Neuronal stem cell (in vitro differentiated cells): Measurements from ENCODE around the gene SLC17A7.

ENCODE experiments used
- DNase-seq: peaks from one replicate; pipeline ENCODE4 v3.0.0-alpha.2; 2013; ENCODE audit warnings: low spot score
- H2AFZ ChIP-seq: one replicate; pipeline ENCODE4 v1.6.1; 2013; ENCODE audit warnings: mild to moderate bottlenecking, low read length, inconsistent platforms
- H2AK5ac ChIP-seq: 2 replicates; pipeline ENCODE4 v1.6.1; 2013; ENCODE audit warnings: low read depth, mild to moderate bottlenecking, inconsistent platforms, low read length, moderate library complexity, mixed read lengths
- H2BK120ac ChIP-seq: 2 replicates; pipeline ENCODE4 v1.6.1; 2013; ENCODE audit warnings: low read depth, mild to moderate bottlenecking, inconsistent platforms, low read length, moderate library complexity, mixed read lengths
- H2BK12ac ChIP-seq: one replicate; pipeline ENCODE4 v1.6.1; 2013; ENCODE audit warnings: low read length, inconsistent platforms
- H2BK15ac ChIP-seq: 2 replicates; pipeline ENCODE4 v1.6.1; 2013; ENCODE audit warnings: mild to moderate bottlenecking, low read length, inconsistent platforms, mixed read lengths
- H2BK5ac ChIP-seq: one replicate; pipeline ENCODE4 v1.6.1; 2013; ENCODE audit warnings: inconsistent platforms, mild to moderate bottlenecking, low read length, moderate library complexity
- H3K14ac ChIP-seq: one replicate; pipeline ENCODE4 v1.6.1; 2013; ENCODE audit warnings: low read length, inconsistent platforms
- H3K18ac ChIP-seq: 2 replicates; pipeline ENCODE4 v1.6.1; 2013; ENCODE audit warnings: low read length, inconsistent platforms
- H3K23ac ChIP-seq: 2 replicates; pipeline ENCODE4 v1.6.1; 2013; ENCODE audit warnings: low read depth, mild to moderate bottlenecking, mixed read lengths, low read length, inconsistent platforms; ENCODE audit not compliant: poor library complexity
- H3K27ac ChIP-seq: replicated peaks from 3 replicates; pipeline ENCODE4 v1.5.1; 2013; ENCODE audit warnings: low read length, inconsistent platforms
- H3K27me3 ChIP-seq, 3 experiments: 2 replicates each; pipeline ENCODE4 v1.6.1; 2013; ENCODE audit warnings: low read length in 3 of 3, mild to moderate bottlenecking in 2 of 3, inconsistent platforms in 1 of 3, low read depth in 1 of 3, mixed read lengths in 1 of 3, moderate library complexity in 1 of 3; ENCODE audit not compliant: control insufficient read depth in 3 of 3, insufficient read depth in 3 of 3
- H3K36me3 ChIP-seq, 2 donors: replicated peaks in 1 of 2; 2 replicates each; pipeline ENCODE4 v1.6.1; 2013; ENCODE audit warnings: low read length in 2 of 2; ENCODE audit not compliant: control insufficient read depth in 2 of 2, insufficient read depth in 2 of 2
- H3K4ac ChIP-seq: 2 replicates; pipeline ENCODE4 v1.6.1; 2013; ENCODE audit warnings: inconsistent platforms, mild to moderate bottlenecking, low read length, moderate library complexity
- H3K4me1 ChIP-seq, 2 donors: 1 replicate in 1 of 2; 2 replicates in 1 of 2; pipeline ENCODE4 v1.6.1; 2013; ENCODE audit warnings: low read length in 2 of 2, low read depth in 1 of 2; ENCODE audit not compliant: control insufficient read depth in 2 of 2, insufficient read depth in 1 of 2
- H3K4me2 ChIP-seq: one replicate; pipeline ENCODE4 v1.6.1; 2013; ENCODE audit warnings: mild to moderate bottlenecking, low read length, inconsistent platforms; ENCODE audit not compliant: insufficient read depth, poor library complexity, severe bottlenecking
- H3K4me3 ChIP-seq, 2 donors: 2 replicates each; pipeline ENCODE4 v1.5.1; 2013; ENCODE audit warnings: low read length in 2 of 2, mild to moderate bottlenecking in 2 of 2, inconsistent platforms in 1 of 2, moderate library complexity in 1 of 2
- H3K79me1 ChIP-seq: one replicate; pipeline ENCODE4 v1.6.1; 2013; ENCODE audit warnings: low read depth, mild to moderate bottlenecking, inconsistent platforms, low read length, moderate library complexity
- H3K9ac ChIP-seq: one replicate; pipeline ENCODE4 v1.6.1; 2013; ENCODE audit warnings: mild to moderate bottlenecking, low read depth, low read length, inconsistent platforms; ENCODE audit not compliant: poor library complexity
- H3K9me3 ChIP-seq, 2 donors: replicated peaks in 1 of 2; 2 replicates each; pipeline versions ENCODE3 to v1.6.1; 2013; ENCODE audit warnings: low read length in 2 of 2, mild to moderate bottlenecking in 2 of 2, inconsistent platforms in 1 of 2, low read depth in 1 of 2, mixed read lengths in 1 of 2, moderate library complexity in 1 of 2; ENCODE audit not compliant: control insufficient read depth in 2 of 2, insufficient read depth in 1 of 2
- H4K8ac ChIP-seq: one replicate; pipeline ENCODE4 v1.6.1; 2013; ENCODE audit warnings: low read depth, mild to moderate bottlenecking, inconsistent platforms, low read length, moderate library complexity
- H4K91ac ChIP-seq: one replicate; pipeline ENCODE4 v1.6.1; 2013; ENCODE audit warnings: low read length, low read depth, mild to moderate bottlenecking, inconsistent platforms; ENCODE audit not compliant: poor library complexity
- WGBS, 2 donors: extraction: QIAGEN DNeasy Blood & Tissue Kit; methylation state at CpG; one replicate each; pipeline ENCODE4 v1.1.7; 2013; ENCODE audit warnings: missing lambda C conversion rate in 2 of 2, mixed read lengths in 1 of 2; ENCODE audit not compliant: insufficient read length in 2 of 2, insufficient replicate concordance in 1 of 2; ENCODE audit errors: extremely low coverage in 2 of 2; 5-methylcytosine and 5-hydroxymethylcytosine counted together

SLC17A7 gene

DNA sequence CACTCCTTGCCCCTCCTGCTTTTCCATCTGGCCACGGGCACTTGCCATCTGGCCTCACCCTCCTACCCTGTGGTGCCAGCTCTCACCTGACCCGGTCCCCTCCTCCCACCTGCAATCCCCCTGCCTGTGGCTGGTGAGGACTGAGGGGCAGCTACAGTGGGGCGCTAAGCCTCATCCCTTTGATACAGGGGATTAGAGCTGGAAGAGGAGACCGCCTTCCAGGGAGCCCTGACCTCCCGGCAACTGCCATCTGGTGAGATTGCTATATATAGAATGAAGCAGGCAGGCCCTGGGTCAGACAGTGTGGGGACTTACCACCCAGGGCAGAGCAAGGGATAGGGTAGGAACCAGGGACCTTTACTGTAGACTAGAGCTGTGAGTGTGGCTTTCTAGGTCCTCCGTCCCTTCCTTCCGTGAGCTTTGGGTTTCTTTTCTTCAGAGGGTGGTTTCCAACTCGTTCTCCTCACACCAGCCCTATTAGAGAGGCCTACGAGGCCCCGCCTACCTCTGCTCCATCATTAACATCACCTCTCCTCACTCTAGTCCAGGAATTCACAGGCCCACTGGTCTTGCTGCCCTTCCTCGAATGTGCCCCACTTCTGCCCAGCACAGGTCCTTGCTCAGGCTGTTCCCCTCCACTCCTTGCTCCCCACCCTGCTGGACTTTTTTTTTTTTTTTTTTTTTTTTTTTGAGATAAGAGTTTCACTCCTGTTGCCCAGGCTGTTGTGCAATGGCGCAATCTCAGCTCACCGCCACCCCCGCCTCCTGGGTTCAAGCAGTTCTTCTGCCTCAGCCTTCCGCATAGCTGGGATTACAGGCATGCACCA is 45.5 kb downstream of the SLC17A7 start:
- no peak for DNase-seq
- Histone ChIP-seq H2AFZ (no peak overlapping the region), H3K27me3 (peaks cover 0 to 23% (median 0%) of the 10 kb centered on the region in 3 experiments), H3K9me3 (no peaks in the 10 kb centered on the region), H4K91ac (no peak overlapping the region), H3K23ac (no peak overlapping the region), H2BK5ac (no peak overlapping the region), H3K36me3 (no peaks in the 10 kb centered on the region), H3K9ac (no peak overlapping the region), H4K8ac (no peak overlapping the region), H3K4me3 (no peak overlapping the region), H3K14ac (no peak overlapping the region), H3K18ac (peak overlapping the region; percentile 29), H3K4ac (no peak overlapping the region), H3K27ac (no peak overlapping the region), H2BK15ac (no peak overlapping the region), H3K79me1 (no peaks in the 10 kb centered on the region), H2AK5ac (peak overlapping the region; percentile 16), H3K4me2 (no peak overlapping the region), H3K4me1 (peaks cover 4 to 23% of the 10 kb centered on the region in 2 donors), H2BK120ac (no peak overlapping the region), H2BK12ac (no peak overlapping the region)
- WGBS, 2 donors, result no CpG with 5 or more reads among the region's 15 CpGs

DNA sequence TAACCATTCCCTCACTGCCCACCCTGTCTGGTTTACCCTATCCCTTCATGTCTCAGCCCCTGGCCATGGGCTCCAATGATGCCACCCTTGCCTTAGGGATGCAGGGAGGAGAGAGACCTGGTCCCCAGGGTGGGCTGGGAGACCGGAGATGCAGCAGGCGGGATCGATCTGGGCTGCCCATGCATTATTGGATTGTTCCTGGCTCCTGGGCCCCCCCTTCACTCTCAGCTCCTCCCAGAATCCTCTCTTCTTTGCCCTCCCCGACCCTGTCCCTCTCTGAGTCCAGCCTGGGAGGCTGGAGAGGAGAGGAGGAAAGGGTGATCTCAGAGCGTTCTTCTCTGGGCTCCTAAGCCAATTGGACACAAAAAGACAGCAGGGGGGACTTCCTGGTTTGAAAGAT is 47.4 kb downstream of the SLC17A7 start:
- H3K9me3 ChIP-seq, result no peaks in the 10 kb centered on the region
- no CpG with 5 or more reads among the region's 5 CpGs for WGBS, 2 donors
- H3K79me1 ChIP-seq, result no peaks in the 10 kb centered on the region
- H3K14ac ChIP-seq, result no peak overlapping the region
- no peaks in the 10 kb centered on the region for H3K36me3 ChIP-seq
- H3K27ac ChIP-seq, result no peak overlapping the region
- no peak overlapping the region for H3K4me3 ChIP-seq
- peak overlapping the region; percentile 87 for H3K18ac ChIP-seq
- no peak overlapping the region for H3K4ac ChIP-seq
- peak overlapping the region; percentile 71 for H2AFZ ChIP-seq
- peak overlapping the region; percentile 21 for H2BK120ac ChIP-seq
- peak overlapping the region; percentile 55 for H2BK5ac ChIP-seq
- H2BK12ac ChIP-seq, result peak overlapping the region; percentile 41
- no peak for DNase-seq
- no peak overlapping the region for H4K91ac ChIP-seq
- H3K23ac ChIP-seq, result no peak overlapping the region
- no peak overlapping the region for H3K9ac ChIP-seq
- peak overlapping the region; percentile 45 for H2AK5ac ChIP-seq
- peaks cover 0 to 17% (median 0%) of the 10 kb centered on the region in 3 experiments for H3K27me3 ChIP-seq
- peak overlapping the region; percentile 95 for H2BK15ac ChIP-seq
- H3K4me1 ChIP-seq, result peaks cover 4 to 19% of the 10 kb centered on the region in 2 donors
- no peak overlapping the region for H4K8ac ChIP-seq
- no peak overlapping the region for H3K4me2 ChIP-seq

DNA sequence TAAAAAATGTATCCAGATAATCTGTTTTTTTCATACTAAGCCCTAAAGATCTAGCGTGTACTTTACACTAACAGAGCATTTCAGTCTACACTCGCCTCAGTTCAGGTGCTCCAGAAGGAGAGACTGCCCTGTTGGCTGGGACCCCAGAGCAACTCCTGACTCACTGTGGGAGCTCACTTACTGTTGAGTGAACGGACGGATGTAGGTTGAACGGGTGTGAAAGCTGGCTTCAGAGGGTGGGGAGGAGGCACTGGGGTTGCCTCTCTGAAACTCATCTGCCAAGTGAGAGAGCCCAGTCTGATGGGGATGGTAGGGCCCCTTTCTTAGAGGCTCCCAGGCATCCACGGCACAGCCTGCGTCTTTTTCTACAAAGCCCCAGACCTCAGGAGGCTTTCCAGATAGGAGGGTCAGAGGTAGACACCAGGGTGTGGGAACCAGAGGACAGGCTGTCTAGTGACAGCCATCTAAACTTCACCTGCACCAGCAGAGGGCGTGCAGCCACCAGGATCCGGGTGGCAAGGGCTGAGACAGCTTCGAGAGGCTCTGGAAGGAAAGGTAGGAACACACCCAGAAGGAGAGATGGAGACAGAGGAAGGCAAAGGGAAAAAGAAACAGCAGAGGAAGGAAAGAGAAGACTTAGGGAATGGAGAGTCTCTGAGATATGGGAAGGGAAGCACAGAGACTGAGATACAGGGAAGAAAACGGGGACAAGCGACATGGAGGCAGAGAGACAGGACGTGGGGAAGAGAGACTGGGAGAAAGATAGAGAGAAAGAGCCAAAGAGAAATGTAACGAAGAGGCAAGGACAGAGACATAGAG is 49.5 kb downstream of the SLC17A7 start:
- H3K18ac ChIP-seq, result no peak overlapping the region
- no peak overlapping the region for H2BK120ac ChIP-seq
- H3K4me2 ChIP-seq, result no peak overlapping the region
- no peak overlapping the region for H3K9ac ChIP-seq
- no peak overlapping the region for H4K91ac ChIP-seq
- H3K9me3 ChIP-seq, result no peaks in the 10 kb centered on the region
- H3K79me1 ChIP-seq, result no peaks in the 10 kb centered on the region
- no peak overlapping the region for H2BK12ac ChIP-seq
- H2BK15ac ChIP-seq, result no peak overlapping the region
- no peak overlapping the region for H3K4ac ChIP-seq
- no peak overlapping the region for H3K14ac ChIP-seq
- no CpG with 5 or more reads among the region's 14 CpGs for WGBS, 2 donors
- no peak overlapping the region for H3K4me3 ChIP-seq
- no peaks in the 10 kb centered on the region for H3K36me3 ChIP-seq
- no peak overlapping the region for H3K27ac ChIP-seq
- H3K27me3 ChIP-seq, result peaks cover 0 to 10% (median 0%) of the 10 kb centered on the region in 3 experiments
- peak; percentile 70 for DNase-seq
- no peak overlapping the region for H4K8ac ChIP-seq
- no peak overlapping the region for H3K23ac ChIP-seq
- H2AFZ ChIP-seq, result no peak overlapping the region
- peaks cover 4 to 14% of the 10 kb centered on the region in 2 donors for H3K4me1 ChIP-seq
- no peak overlapping the region for H2BK5ac ChIP-seq
- H2AK5ac ChIP-seq, result no peak overlapping the region

DNA sequence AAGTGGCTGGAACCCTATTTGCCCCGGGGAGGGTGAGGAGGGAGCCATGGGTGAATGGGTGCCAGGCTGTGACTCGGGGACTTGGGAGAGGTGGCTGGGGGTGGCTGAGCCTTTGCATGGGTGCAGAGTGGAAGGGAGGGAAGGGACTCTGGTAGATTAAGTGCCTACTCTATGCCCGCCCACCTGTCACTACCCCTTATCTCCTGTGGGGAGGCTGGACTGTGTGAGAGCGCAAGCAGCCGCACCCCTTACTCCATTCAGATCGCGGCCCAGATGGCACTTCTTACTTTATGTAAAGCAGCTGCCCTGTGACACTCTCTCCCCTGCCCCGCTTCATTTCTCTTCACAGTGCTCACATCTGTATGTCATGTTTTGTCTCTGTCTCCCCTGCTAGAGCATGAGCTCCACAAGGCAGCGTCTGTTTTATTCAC is 50.4 kb downstream of the SLC17A7 start:
- no peak for DNase-seq
- Histone ChIP-seq H3K14ac (no peak overlapping the region), H3K36me3 (no peaks in the 10 kb centered on the region), H3K79me1 (no peaks in the 10 kb centered on the region), H3K4me3 (no peak overlapping the region), H3K27ac (no peak overlapping the region), H3K4me1 (peaks cover 4 to 13% of the 10 kb centered on the region in 2 donors), H2BK120ac (no peak overlapping the region), H3K9me3 (no peaks in the 10 kb centered on the region), H3K23ac (no peak overlapping the region), H2AK5ac (peak overlapping the region; percentile 96), H4K91ac (no peak overlapping the region), H3K4ac (no peak overlapping the region), H3K18ac (no peak overlapping the region), H2AFZ (no peak overlapping the region), H3K9ac (no peak overlapping the region), H3K27me3 (peaks cover 0 to 9% (median 0%) of the 10 kb centered on the region in 3 experiments), H3K4me2 (no peak overlapping the region), H2BK5ac (no peak overlapping the region), H2BK12ac (peak overlapping the region; percentile 17), H4K8ac (no peak overlapping the region), H2BK15ac (peak overlapping the region; percentile 76)
- WGBS, 2 donors, result no CpG with 5 or more reads among the region's 9 CpGs
